Esophagus muscularis mucosa (tissue), 4 donors: ENCODE results near the gene WDR38. TPM values are rescaled to one million over a fixed set of nuclear protein-coding genes. Genes with fewer than 3 reads are reported as not detected.
"Not testable (repeated sequence)": the region's sequence is repeated elsewhere in the genome, so short reads cannot be mapped to it uniquely, and the experiment has no call there.

Source experiments
- DNase-seq: peaks from one replicate; pipeline ENCODE4 v3.0.0-alpha.2; 2017; ENCODE audit errors: extremely low spot score
- H3K27ac ChIP-seq, 4 donors: fragments of 200-600 bp; sonication (generic); replicated peaks in 1 of 4; 1 replicate in 3 of 4; 2 replicates in 1 of 4; pipeline ENCODE4 v1.5.1; 2016 to 2019; ENCODE audit warnings: mild to moderate bottlenecking in 1 of 4
- H3K27me3 ChIP-seq, 4 donors: fragments of 200-600 bp; sonication (generic); one replicate each; pipeline versions ENCODE4 v1.5.1 to v1.6.0; 2016 to 2019
- H3K36me3 ChIP-seq, 4 donors: fragments of 200-600 bp; sonication (generic); one replicate each; pipeline ENCODE4 v1.5.1; 2016 to 2019
- H3K4me1 ChIP-seq, 4 donors: fragments of 200-600 bp; sonication (generic); one replicate each; pipeline ENCODE4 v1.5.1; 2016 to 2019
- H3K4me3 ChIP-seq, 4 donors: fragments of 200-600 bp; sonication (generic); 1 replicate in 2 of 4; 2 replicates in 2 of 4; pipeline ENCODE4 v1.5.1; 2016 to 2019; ENCODE audit warnings: mild to moderate bottlenecking in 4 of 4, moderate library complexity in 1 of 4
- H3K9me3 ChIP-seq, 4 donors: fragments of 200-600 bp; sonication (generic); 1 replicate in 3 of 4; 2 replicates in 1 of 4; pipeline ENCODE4 v1.5.1; 2016 to 2019
- CTCF ChIP-seq, 3 experiments: fragments of 200-600 bp in 2 of 3; fragments of 450-650 bp in 1 of 3; sonication (generic) in 2 of 3; IDR thresholded peaks; one replicate each; pipeline ENCODE4 v1.5.1; 2017 to 2019; ENCODE audit warnings: antibody characterized with exemption in 3 of 3, mild to moderate bottlenecking in 2 of 3, moderate library complexity in 1 of 3
- EP300 ChIP-seq: sonication (generic); formaldehyde crosslinking; IDR thresholded peaks from one replicate; pipeline ENCODE4 v1.6.1; 2017; ENCODE audit warnings: antibody characterized with exemption
- POLR2A ChIP-seq: fragments of 450-650 bp; IDR thresholded peaks from one replicate; pipeline ENCODE4 v1.6.1; 2017; ENCODE audit warnings: antibody characterized with exemption, moderate library complexity, mild to moderate bottlenecking, low read depth
- POLR2AphosphoS5 ChIP-seq, 2 donors: sonication (generic); formaldehyde crosslinking; IDR thresholded peaks; one replicate each; pipeline ENCODE4 v1.6.1; 2017; ENCODE audit warnings: antibody characterized with exemption in 2 of 2
- WGBS: methylation state at CpG from one replicate; pipeline ENCODE4 v1.1.5; 2018; 5-methylcytosine and 5-hydroxymethylcytosine counted together
- intact Hi-C: fragments of 100-400 bp; cut with DNase I; formaldehyde crosslinking; loops from one replicate; pipeline ENCODE4 v1.15.1; 2023
- total RNA-seq, 4 donors: library from RNA; depleted of rRNA; stranded (reverse); fragments of >200 nt; gene quantifications; one replicate each; pipeline versions ENCODE4 v1.1.0 to v1.2.1, GENCODE V29; 2016

WDR38 gene
- total RNA-seq, 4 donors from 2014 or later, result 0.32 TPM; not detected in 3

GRCh38 chr9:124831642-124832364 is 21.5 kb upstream of the WDR38 start:
- TF ChIP-seq POLR2A (no peak), POLR2AphosphoS5 (IDR thresholded peaks at IDR 0.05) (peak in 1 of 2 donors; percentile 18)
- intact Hi-C loops, result no loop called here
- DNase-seq, result no peak

GRCh38 chr9:124834591-124834990 is 18.7 kb upstream of the WDR38 start:
- DNase-seq, result no peak
- no peaks in the 10 kb centered on the region for H3K36me3 ChIP-seq
- TF ChIP-seq EP300 (no peak), POLR2AphosphoS5 (IDR thresholded peaks at IDR 0.05) (no peak), CTCF (IDR thresholded peaks at IDR 0.05) (no peak)
- WGBS, result 57% methylated on average over 7 of the region's 7 CpGs
- peak overlapping the region; percentile 55 to 74 (median 58) for H3K27ac ChIP-seq
- H3K4me1 ChIP-seq, result peaks cover 33 to 54% (median 50%) of the 10 kb centered on the region in 4 donors
- intact Hi-C loops, result no loop called here
- no peaks in the 10 kb centered on the region for H3K27me3 ChIP-seq
- no peaks in the 10 kb centered on the region for H3K9me3 ChIP-seq
- H3K4me3 ChIP-seq, result no peak overlapping the region

More at GRCh38 chr9:124831642-124832364, 21.5 kb upstream of the WDR38 start:
- peaks cover 33 to 49% (median 47%) of the 10 kb centered on the region in 4 donors for H3K4me1 ChIP-seq
- H3K27me3 ChIP-seq, result no peaks in the 10 kb centered on the region
- H3K4me3 ChIP-seq, result no peak overlapping the region
- peak overlapping the region; percentile 2 to 83 (median 75) for H3K27ac ChIP-seq
- 78% methylated on average over 6 of the region's 9 CpGs for WGBS
- H3K9me3 ChIP-seq, result no peaks in the 10 kb centered on the region
- no peaks in the 10 kb centered on the region for H3K36me3 ChIP-seq

- no peak for DNase-seq
- peak overlapping the region; percentile 55 to 74 (median 58) for H3K27ac ChIP-seq
- WGBS, result 55% methylated on average over 4 of the region's 13 CpGs
- peaks cover 33 to 58% (median 52%) of the 10 kb centered on the region in 4 donors for H3K4me1 ChIP-seq
- intact Hi-C loops, result no loop called here
- no peaks in the 10 kb centered on the region for H3K9me3 ChIP-seq
- no peak overlapping the region for H3K4me3 ChIP-seq
- no peaks in the 10 kb centered on the region for H3K36me3 ChIP-seq
- no peaks in the 10 kb centered on the region for H3K27me3 ChIP-seq
- no peak for TF ChIP-seq POLR2A
- no peak for TF ChIP-seq CTCF (IDR thresholded peaks at IDR 0.05)
- TF ChIP-seq POLR2AphosphoS5 (IDR thresholded peaks at IDR 0.05), result peak; percentile 19 to 36
- TF ChIP-seq EP300, result no peak
These were observed 18.2 kb upstream of the WDR38 start for GRCh38 chr9:124835026-124835557.

- DNase-seq, H3K9me3 ChIP-seq, H3K27ac ChIP-seq, intact Hi-C loops, H3K27me3 ChIP-seq, H3K4me3 ChIP-seq, H3K36me3 ChIP-seq: not testable (repeated sequence)
- WGBS, result 77% methylated on average over 5 of the region's 5 CpGs
- H3K4me1 ChIP-seq, result peaks cover 21 to 40% (median 35%) of the 10 kb centered on the region in 4 donors
These were observed 15.1 kb upstream of the WDR38 start for GRCh38 chr9:124838132-124838531.

GRCh38 chr9:124838567-124839275 is 14.5 kb upstream of the WDR38 start:
- H3K27me3 ChIP-seq, DNase-seq, H3K27ac ChIP-seq, intact Hi-C loops, H3K9me3 ChIP-seq, H3K36me3 ChIP-seq: not testable (repeated sequence)
- 72% methylated on average over 30 of the region's 52 CpGs for WGBS
- peaks cover 20 to 37% (median 32%) of the 10 kb centered on the region in 4 donors for H3K4me1 ChIP-seq
- H3K4me3 ChIP-seq, result peak overlapping the region; percentile 31 to 48 (median 36)

- no peaks in the 10 kb centered on the region for H3K27me3 ChIP-seq
- H3K4me3 ChIP-seq, result no peak overlapping the region
- H3K36me3 ChIP-seq, result no peaks in the 10 kb centered on the region
- TF ChIP-seq POLR2A, result no peak
- no peak for TF ChIP-seq EP300
- TF ChIP-seq CTCF (IDR thresholded peaks at IDR 0.05), result peak in 2 of 3 experiments; percentile 26 to 53
- TF ChIP-seq POLR2AphosphoS5 (IDR thresholded peaks at IDR 0.05), result no peak
- intact Hi-C loops, result no loop called here
- no peak for DNase-seq
- peaks cover 14 to 28% (median 22%) of the 10 kb centered on the region in 4 donors for H3K4me1 ChIP-seq
- H3K27ac ChIP-seq, result no peak overlapping the region
- 51% methylated on average over 8 of the region's 12 CpGs for WGBS
- no peaks in the 10 kb centered on the region for H3K9me3 ChIP-seq
These were observed 13.5 kb upstream of the WDR38 start for GRCh38 chr9:124839612-124840299.
